Motor neuron (in vitro differentiated cells): ENCODE data around the gene PRDX5. TPM values are rescaled to one million over a fixed set of nuclear protein-coding genes. Genes with fewer than 3 reads are reported as not detected.

Experiments used
- ATAC-seq, 8 experiments: fragments of 200-7000 bp; cut with Tn5 transposase; replicated peaks in 6 of 8; 2 replicates each; pipeline ENCODE4 v1.8.0; 2021; ENCODE audit warnings: mild to moderate bottlenecking in 8 of 8, moderate library complexity in 8 of 8
- H3K27ac ChIP-seq, 2 donors: fragments of 250-450 bp; sonication (Bioruptor Pico); 2 replicates each; pipeline ENCODE4 v1.9.0; 2021; ENCODE audit warnings: antibody characterized with exemption in 2 of 2, mild to moderate bottlenecking in 2 of 2, moderate library complexity in 1 of 2
- H3K4me1 ChIP-seq, 2 donors: fragments of 250-450 bp; sonication (Bioruptor Pico); replicated peaks in 1 of 2; 2 replicates each; pipeline ENCODE4 v1.6.1; 2021; ENCODE audit warnings: antibody characterized with exemption in 2 of 2, mild to moderate bottlenecking in 2 of 2, moderate library complexity in 1 of 2
- H3K4me3 ChIP-seq, 5 donors: fragments of 250-450 bp; sonication (Bioruptor Pico); 2 replicates each; pipeline ENCODE4 v1.9.0; 2021; ENCODE audit warnings: antibody characterized with exemption in 5 of 5, mild to moderate bottlenecking in 5 of 5, moderate library complexity in 4 of 5
- WGBS, 10 experiments: fragments of 450-650 bp; shearing (Covaris generic); methylation state at CpG; one replicate each; pipeline ENCODE4 v1.0.0; 2022; 5-methylcytosine and 5-hydroxymethylcytosine counted together
- in situ Hi-C, 9 experiments: fragments of 400-800 bp; cut with MboI; loops; one replicate each; pipeline ENCODE4 v1.15.0; 2021; ENCODE audit warnings: low sequenced_read_pairs in 9 of 9, low pct_unique_long_range_greater_than_20kb in 2 of 9; ENCODE audit not compliant: unreplicated experiment in 9 of 9
- total RNA-seq, 8 experiments: library from RNA; unstranded; fragments of 300-600 nt; gene quantifications; 2 replicates each; pipeline versions ENCODE4 v1.2.3 to v1.2.4, GENCODE V29; 2022

The PRDX5 gene
- total RNA-seq, 8 experiments from 2014 or later = 218 to 801 (median 352) TPM

DNA sequence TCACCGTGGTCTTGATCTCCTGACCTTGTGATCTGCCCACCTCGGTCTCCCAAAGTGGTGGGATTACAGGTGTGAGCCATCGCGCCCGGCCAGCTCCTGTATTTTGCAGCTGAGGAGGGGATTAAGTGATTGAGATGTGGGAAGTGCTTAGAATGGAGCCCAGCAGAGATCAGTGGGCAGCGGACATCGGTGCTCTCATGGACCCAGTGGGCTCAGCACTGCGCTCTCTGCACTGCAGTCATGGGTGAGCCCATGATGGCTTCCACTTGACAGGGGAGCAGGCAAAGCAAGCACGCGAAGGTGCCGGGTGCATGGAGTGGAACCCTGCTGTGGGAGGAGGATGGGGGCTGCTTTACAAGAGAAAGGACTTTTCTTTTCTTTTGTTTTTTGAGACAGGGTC is 13.0 kb downstream of the PRDX5 start:
- in situ Hi-C loops = no loop called here
- WGBS, 10 experiments = 24 to 100% (median 100%) methylated on average over 1 to 3 of the region's 11 CpGs; no CpG with 5 or more reads in 4 of the 10 experiments
- ATAC-seq = no peak

DNA sequence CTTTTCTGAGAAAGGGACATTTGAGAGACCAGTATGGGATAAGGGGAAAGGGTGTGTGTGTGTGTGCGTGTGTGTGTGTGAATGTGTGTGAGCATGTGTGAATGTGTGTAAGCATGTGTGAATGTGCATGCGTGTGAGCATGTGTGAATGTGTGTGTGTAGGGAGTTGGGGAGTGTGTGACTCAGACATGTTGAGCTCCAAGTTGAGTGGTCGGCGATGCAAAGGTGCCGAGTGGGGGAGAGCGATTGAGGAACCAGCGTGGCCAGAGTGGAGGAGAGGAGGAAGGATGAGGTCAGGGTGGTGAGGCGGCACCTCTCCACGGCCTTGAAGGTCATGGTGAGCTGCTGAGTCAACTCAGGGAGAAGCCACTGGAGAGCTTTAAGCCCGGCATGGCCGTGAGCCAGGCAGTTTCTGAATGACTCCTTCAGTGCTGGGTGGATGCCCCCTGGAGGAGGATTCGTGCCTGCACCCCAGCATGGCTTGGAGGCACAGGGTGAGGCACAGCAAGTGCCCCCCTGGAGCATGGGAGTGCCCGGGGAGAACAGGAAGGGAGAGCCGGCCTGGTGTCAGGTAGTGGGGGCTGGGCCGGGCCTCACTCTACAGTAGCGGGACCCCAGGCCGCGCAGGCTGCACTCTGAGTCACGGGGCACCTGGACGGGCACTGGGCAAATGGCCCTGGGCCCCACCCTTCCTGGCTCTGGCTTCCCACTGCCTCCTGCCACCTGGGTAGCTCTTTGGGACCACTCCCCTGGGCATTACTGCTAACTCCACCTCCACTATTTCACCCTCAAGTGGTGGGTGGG is 13.8 kb downstream of the PRDX5 start:
- in situ Hi-C loops = no loop called here
- WGBS, 10 experiments = 6 to 86% (median 42%) methylated on average over 1 to 12 of the region's 20 CpGs; no CpG with 5 or more reads in 2 of the 10 experiments

More for the DNA sequence above, 13.0 kb downstream of the PRDX5 start:
- H3K27ac ChIP-seq = no peak overlapping the region
- peaks cover 8% of the 10 kb centered on the region in 2 donors for H3K4me1 ChIP-seq
- H3K4me3 ChIP-seq = no peak overlapping the region

DNA sequence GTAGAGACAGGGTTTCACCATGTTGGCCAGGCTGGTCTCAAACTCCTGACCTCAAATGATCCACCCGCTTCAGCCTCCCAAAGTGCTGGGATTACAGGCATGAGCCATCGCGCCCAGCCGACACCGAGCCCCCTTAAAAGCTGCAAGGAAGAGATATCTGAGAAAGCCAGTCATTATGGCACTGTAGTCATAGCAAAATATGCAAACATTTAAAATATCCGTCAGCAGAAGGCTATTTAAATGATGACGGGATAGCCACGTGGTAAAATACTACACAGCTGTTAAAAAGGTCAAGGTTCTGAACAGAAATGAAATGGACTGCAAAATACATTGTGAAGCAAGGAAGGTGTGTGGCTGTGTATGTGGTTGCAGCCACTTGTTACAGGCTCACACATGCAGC is 15.6 kb downstream of the PRDX5 start:
- Histone ChIP-seq H3K4me3 (no peak overlapping the region), H3K4me1 (peaks cover 8% of the 10 kb centered on the region in 2 donors), H3K27ac (no peak overlapping the region)
- WGBS, 10 experiments = 28 to 100% (median 83%) methylated on average over 2 to 7 of the region's 8 CpGs; no CpG with 5 or more reads in 3 of the 10 experiments
- no peak for ATAC-seq
- in situ Hi-C loops = no loop called here

More for the DNA sequence above, 13.8 kb downstream of the PRDX5 start:
- no peak overlapping the region for H3K27ac ChIP-seq
- peak in 6 of 8 experiments; percentile 4 to 86 (median 54) for ATAC-seq
- peaks cover 8% of the 10 kb centered on the region in 2 donors for H3K4me1 ChIP-seq
- H3K4me3 ChIP-seq = no peak overlapping the region

DNA sequence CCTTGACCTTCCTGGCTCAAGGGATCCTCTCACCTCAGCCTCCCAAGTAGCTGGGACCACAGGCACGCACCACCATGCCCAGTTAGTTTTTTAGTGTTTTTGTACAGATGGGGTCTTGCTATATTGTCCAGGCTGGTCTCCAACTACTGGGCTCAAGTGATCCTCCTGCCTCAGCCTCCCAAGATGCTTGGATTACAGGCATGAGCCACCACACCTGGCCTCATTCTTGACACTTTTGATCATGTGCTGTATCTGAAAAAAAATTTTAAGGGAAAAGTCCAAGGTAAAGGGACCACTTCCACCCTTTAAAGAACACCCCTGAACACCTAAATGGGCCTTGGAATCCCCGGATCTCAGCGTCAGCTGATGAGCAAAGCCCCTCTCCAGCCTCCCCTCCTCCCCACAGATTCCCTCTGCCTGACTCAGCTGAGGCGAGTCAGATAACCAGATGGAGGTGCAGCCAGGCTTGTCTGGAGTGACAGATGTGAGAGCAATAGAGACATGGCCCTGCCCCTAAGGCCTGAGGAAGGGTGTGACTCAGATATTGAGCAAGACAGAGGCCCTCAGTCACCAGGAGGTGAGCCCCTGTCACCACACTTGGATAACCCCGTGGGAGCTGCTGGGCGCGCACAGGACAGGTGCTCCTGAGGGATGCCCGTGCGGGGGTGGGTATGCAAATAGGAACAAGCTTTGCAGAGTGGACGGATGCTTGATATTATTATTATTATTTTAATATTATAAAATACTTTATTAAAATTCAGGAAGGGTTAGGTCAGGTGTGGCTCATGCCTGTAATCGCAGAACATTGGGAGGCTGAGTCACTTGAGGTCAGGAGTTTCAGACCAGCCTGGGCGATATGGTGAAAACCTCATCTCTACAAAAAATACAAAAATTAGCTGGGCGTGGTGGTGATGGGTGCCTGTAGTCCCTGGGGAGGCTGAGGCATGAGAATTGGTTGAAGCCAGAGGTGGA is 17.1 kb downstream of the PRDX5 start:
- peak; percentile 83 to 99 (median 98) for ATAC-seq
- 0 to 100% (median 49%) methylated on average over 1 to 9 of the region's 13 CpGs; no CpG with 5 or more reads in 2 of the 10 experiments for WGBS, 10 experiments
- peak overlapping the region in 1 of 2 donors; percentile 8 for H3K27ac ChIP-seq
- H3K4me3 ChIP-seq = no peak overlapping the region
- in situ Hi-C loops = no loop called here
- peaks cover 8% of the 10 kb centered on the region in 2 donors for H3K4me1 ChIP-seq

DNA sequence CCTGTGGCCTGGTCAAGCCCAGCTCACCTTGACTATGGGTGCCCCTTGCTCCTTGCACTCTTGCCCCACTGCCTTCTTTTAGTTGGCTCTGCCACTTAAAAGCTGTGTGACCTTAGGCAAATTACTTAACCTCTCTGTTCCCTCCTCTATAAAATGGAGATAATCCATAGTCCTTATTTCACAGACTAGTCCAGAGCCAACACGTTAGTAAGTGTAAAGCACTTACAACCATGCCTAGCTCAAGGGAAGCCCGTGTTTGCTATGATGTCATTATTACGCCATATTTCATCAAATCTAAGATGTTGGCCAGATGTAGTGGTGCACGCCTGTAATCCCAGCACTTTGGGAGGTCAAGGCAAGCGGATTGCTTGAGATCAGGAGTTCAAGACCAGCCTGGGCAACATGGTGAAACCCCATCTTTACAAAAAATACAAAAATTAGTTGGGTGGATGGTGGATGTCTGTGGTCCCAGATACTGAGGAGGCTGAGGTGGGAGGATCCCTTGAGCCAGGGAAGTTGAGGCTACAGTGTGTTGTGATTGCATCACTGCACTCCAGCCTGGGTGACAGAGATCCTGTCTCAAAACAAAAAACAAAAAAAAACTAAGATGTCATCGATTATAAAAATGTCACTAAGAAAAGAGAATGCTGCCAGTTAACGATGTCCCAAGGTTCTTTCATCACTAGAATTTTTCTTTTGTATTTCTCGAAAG is 19.8 kb downstream of the PRDX5 start:
- no peak for ATAC-seq
- 11 to 86% (median 71%) methylated on average over 1 to 8 of the region's 8 CpGs for WGBS, 10 experiments
- Histone ChIP-seq H3K27ac (no peak overlapping the region), H3K4me3 (no peak overlapping the region), H3K4me1 (peaks cover 15 to 16% of the 10 kb centered on the region in 2 donors)
- in situ Hi-C loops = no loop called here

DNA sequence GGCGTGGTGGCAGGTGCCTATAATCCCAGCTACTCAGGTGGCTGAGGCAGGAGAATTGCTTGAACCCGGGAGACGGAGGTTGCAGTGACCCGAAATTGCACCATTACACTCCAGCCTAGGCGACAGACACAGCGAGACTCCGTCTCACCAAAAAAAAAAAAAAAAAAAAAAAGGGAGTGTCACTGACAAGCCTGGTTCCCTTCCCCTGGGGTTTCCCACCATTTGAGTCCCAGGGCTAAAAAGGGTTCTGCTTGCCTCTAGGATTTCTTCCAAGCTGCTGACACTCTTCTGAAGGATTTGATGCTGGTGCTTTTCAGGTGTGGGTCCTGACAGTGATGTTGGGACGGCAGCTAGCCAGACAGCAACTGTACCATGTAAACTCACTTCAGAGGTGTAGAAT is 20.8 kb downstream of the PRDX5 start:
- no peak for ATAC-seq
- Histone ChIP-seq H3K27ac (no peak overlapping the region), H3K4me3 (no peak overlapping the region), H3K4me1 (peaks cover 24 to 25% of the 10 kb centered on the region in 2 donors)
- 60 to 96% (median 80%) methylated on average over 1 to 6 of the region's 8 CpGs; no CpG with 5 or more reads in 5 of the 10 experiments for WGBS, 10 experiments
- in situ Hi-C loops = no loop called here

DNA sequence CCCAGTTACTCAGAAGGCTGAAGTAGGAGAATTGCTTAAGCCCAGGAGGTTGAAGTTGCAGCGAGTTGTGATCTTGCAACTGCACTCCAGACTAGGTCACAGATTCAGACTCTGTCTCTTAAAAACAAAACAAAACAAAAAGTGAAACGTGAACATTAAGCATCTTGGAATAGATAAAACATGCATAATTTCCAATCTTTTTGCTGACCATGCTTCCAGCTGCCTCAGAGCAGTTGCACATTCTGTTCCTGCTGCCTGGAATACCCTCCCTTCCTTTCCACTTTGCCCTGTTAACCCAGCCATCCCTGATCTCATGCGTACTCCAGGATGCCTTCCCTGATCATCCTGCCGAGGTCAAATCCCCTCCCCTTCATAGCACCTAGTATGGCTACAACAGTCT is 21.4 kb downstream of the PRDX5 start:
- in situ Hi-C loops = no loop called here
- no peak for ATAC-seq
- WGBS, 10 experiments = 0 to 100% (median 67%) methylated on average over 1 to 4 of the region's 4 CpGs
- Histone ChIP-seq H3K4me3 (no peak overlapping the region), H3K4me1 (peaks cover 27 to 31% of the 10 kb centered on the region in 2 donors), H3K27ac (no peak overlapping the region)

DNA sequence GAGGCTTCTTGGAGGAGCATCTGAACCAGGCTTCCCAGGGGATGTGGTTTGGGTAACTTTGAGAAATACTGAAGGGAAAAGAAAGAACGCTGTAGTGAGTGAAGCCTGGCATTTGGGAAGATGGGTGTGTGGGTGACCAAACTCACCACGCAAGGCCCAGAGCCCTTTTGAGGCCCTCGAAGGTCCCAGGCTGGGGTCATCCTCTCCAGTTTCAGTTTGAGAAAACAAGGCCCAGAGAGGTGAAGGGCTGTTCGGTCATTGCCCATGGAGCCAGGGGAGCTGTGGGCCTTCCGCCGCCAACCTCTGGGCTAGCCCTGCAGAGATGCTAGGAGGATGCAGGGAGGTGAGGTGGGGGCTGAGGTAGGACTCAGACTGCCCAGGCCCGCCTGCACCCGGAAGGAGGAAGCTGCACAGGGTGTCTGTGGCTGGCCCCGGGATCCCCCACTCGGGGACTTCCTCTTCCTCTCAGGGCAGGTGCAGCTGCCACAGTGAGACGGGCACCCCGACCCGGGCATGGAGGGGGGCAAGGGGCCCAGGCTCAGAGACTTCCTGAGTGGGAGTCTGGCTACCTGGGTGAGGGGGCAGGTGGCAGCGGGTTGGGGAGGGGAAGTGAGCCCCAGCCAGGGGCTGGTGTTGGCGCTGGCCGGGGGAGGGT is 22.0 kb downstream of the PRDX5 start, which contains the start of gene CCDC88B:
Gene CCDC88B, plus strand, starts transcription at position 451 of the 655 bp plus-strand sequence. Its CDS starts 63 bp downstream, at position 514.
- ATAC-seq = no peak
- H3K27ac ChIP-seq = no peak within 1 kb of the TSS
- H3K4me1 ChIP-seq = peaks cover 25 to 29% of the 10 kb centered on the region in 2 donors
- no peak within 1 kb of the TSS for H3K4me3 ChIP-seq
- in situ Hi-C loops = no loop called here
- WGBS, 10 experiments = 60 to 100% (median 77%) methylated on average over 1 to 6 of the region's 16 CpGs; no CpG with 5 or more reads in 7 of the 10 experiments

DNA sequence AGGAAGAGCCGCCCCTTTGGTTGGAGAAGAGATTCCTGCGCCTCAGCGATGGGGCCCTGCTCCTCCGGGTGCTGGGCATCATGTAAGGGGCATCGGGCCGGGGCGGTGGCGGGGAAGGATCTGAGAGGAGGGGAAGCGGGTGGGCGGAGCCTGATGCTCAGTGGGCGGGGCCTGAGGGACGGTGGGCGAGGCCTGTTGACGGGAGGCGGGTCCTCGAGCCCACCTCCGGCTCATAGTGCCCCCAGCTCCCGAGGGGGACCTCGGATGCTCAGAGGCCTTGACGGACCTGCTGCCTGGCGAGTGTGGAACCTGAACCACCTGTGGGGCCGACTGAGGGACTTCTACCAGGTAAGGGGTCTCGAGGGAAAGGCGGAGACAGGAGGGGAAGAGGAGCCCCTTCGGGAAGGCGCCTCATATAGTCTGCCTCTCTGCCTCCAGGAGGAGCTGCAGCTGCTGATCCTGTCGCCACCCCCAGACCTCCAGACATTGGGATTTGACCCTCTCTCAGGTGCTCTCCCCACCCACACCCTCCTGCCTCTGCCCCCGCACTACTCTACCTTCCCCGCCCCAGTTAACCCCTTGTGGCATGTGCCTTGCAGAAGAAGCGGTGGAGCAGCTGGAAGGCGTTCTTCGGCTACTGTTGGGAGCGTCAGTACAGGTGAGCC is 22.9 kb downstream of the PRDX5 start:
- H3K27ac ChIP-seq = no peak overlapping the region
- H3K4me3 ChIP-seq = no peak overlapping the region
- in situ Hi-C loops = no loop called here
- peaks cover 19 to 24% of the 10 kb centered on the region in 2 donors for H3K4me1 ChIP-seq
- no CpG with 5 or more reads among the region's 33 CpGs for whole genome bisulfite sequencing, 10 experiments
- ATAC-seq = no peak

DNA sequence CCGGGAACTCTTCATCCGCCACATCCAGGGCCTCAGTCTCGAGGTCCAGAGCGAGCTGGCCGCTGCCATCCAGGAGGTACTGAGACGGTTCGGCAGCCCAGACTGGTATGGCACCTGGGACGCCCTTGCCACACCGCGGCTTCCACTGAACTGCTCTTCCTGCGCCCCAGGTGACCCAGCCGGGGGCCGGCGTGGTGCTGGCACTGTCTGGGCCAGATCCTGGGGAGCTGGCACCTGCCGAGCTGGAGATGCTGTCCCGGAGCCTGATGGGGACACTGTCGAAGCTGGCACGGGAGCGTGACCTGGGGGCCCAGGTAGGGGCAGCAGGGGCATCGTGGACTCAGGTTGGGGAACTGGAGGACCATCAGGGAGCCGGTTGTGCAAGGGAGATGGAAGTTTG is 23.5 kb downstream of the PRDX5 start:
- peaks cover 19 to 24% of the 10 kb centered on the region in 2 donors for H3K4me1 ChIP-seq
- H3K27ac ChIP-seq = no peak overlapping the region
- no peak for ATAC-seq
- no peak overlapping the region for H3K4me3 ChIP-seq
- 80% methylated on average over 1 of the region's 21 CpGs; no CpG with 5 or more reads in 9 of the 10 experiments for WGBS, 10 experiments
- in situ Hi-C loops = no loop called here

DNA sequence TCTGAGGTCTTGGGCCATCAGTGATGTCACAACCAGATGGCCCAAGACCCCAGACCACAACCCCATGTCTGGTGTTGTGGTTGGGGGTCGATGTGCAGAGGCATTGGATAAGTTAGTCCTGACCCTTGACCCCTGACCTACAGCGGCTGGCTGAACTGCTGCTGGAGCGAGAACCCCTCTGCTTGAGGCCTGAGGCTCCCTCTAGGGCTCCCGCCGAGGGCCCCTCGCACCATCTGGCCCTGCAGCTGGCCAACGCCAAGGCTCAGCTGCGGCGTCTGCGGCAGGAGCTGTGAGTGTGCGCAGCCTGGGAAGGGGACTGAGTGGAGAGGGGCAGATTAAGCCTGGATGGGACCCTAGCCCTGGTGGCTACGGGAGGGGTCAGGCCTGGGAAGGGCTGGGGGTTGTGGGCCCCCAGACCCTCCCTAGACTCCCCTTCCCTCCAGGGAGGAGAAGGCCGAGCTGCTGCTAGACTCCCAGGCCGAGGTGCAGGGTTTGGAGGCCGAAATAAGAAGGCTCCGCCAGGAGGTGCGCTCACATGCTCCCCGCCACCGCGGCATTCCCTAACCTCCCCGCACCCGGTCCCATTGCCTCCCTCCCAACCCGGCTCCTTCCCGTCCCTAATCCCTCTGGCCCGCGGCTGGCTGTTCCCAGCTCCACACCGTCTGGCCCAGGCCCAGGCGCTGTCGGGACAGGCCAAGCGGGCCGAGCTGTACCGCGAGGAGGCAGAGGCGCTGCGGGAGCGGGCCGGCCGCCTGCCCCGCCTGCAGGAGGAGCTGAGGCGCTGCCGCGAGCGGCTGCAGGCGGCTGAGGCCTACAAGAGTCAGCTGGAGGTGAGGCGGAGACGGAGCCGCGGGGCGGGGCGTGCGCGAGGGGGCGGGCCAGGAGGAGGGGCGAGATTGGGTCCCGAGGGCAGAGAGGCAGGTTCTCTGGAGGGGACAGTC is 24.2 kb downstream of the PRDX5 start:
- Histone ChIP-seq H3K4me1 (peaks cover 19 to 24% of the 10 kb centered on the region in 2 donors), H3K4me3 (peak overlapping the region in 1 of 5 donors; percentile 16), H3K27ac (peak overlapping the region in 1 of 2 donors; percentile 2)
- peak; percentile 87 to 99 (median 91) for ATAC-seq
- WGBS, 10 experiments = 8 to 50% (median 40%) methylated on average over 1 to 5 of the region's 55 CpGs; no CpG with 5 or more reads in 5 of the 10 experiments
- in situ Hi-C loops = no loop called here
